ENCODE measurements around the gene THEMIS2. TPM values are rescaled to one million over a fixed set of nuclear protein-coding genes. Genes with fewer than 3 reads are reported as not detected.

The THEMIS2 gene
- total RNA-seq, 1 donor from 2014 or later = 0.79 TPM

DNA sequence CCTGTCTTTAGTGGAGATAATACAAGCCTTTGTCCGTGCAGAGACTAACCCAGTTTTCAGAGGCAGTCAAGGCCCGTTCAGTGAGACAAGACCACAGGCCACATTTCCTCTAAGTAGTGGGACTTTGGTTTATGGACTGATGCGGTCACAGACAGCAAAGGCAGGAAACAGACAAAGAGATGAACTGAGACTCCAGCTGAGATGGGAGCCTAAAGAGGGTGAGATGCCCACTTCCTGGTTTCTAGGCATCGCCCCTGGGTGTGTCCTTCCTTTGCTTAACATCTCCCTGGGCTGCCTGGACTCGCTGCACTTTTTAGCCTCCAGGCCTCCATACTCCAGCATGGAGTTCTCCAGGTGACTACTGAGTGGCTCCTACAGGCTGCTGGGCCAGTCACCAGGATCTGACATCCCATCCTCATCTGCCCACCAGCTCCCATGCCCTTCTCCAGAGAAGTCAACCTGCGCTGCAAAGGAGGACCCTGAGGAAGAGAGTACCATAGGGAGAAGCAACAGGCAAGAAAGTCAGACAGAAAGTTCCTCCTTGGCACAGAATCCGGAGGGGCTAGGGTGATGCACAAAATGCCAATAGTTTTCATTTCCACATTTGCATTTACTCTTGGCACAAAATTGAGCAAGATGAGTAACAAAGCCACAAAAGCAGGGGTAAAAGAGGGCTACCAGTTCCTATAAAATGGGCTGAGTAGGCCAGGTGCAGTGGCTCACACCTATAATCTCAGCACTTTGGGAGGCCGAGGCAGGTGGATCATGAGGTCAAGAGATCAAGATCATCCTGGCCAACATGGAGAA is 15.1 kb downstream of the THEMIS2 start:
- Histone ChIP-seq H3K79me2 (ENCODE audit: insufficient read depth, low read length) (no peaks in the 10 kb centered on the region), H2AFZ (ENCODE audit: low read depth, low read length) (no peak overlapping the region), H3K27me3 (ENCODE audit: insufficient read depth, low read length) (no peaks in the 10 kb centered on the region), H3K27ac (ENCODE audit: low read depth, low read length) (no peak overlapping the region), H3K4me1 (ENCODE audit: insufficient read depth, low read length) (no peaks in the 10 kb centered on the region), H3K4me3 (ENCODE audit: insufficient read depth, low read depth, low read length) (no peak overlapping the region), H3K36me3 (ENCODE audit: insufficient read depth, low read length) (peaks cover 11% of the 10 kb centered on the region), H3K9me3 (ENCODE audit: insufficient read depth, low read depth, low read length) (no peaks in the 10 kb centered on the region), H3K9ac (ENCODE audit: low read length) (no peak overlapping the region), H3K4me2 (ENCODE audit: low read length) (no peak overlapping the region), H4K20me1 (ENCODE audit: insufficient read depth, low read length) (no peaks in the 10 kb centered on the region)
- Mint-ChIP-seq H3K36me3 (ENCODE audit: low read depth, unreplicated experiment) (peaks cover 4% of the 10 kb centered on the region), H3K9me3 (ENCODE audit: unreplicated experiment) (no peaks in the 10 kb centered on the region), H3K4me1 (ENCODE audit: low read depth, unreplicated experiment) (no peaks in the 10 kb centered on the region), H3K27me3 (ENCODE audit: low read depth, unreplicated experiment) (no peaks in the 10 kb centered on the region), H3K27ac (ENCODE audit: unreplicated experiment) (no peak overlapping the region), H3K4me3 (ENCODE audit: unreplicated experiment) (no peak overlapping the region)
- TF ChIP-seq, protein P1, sequence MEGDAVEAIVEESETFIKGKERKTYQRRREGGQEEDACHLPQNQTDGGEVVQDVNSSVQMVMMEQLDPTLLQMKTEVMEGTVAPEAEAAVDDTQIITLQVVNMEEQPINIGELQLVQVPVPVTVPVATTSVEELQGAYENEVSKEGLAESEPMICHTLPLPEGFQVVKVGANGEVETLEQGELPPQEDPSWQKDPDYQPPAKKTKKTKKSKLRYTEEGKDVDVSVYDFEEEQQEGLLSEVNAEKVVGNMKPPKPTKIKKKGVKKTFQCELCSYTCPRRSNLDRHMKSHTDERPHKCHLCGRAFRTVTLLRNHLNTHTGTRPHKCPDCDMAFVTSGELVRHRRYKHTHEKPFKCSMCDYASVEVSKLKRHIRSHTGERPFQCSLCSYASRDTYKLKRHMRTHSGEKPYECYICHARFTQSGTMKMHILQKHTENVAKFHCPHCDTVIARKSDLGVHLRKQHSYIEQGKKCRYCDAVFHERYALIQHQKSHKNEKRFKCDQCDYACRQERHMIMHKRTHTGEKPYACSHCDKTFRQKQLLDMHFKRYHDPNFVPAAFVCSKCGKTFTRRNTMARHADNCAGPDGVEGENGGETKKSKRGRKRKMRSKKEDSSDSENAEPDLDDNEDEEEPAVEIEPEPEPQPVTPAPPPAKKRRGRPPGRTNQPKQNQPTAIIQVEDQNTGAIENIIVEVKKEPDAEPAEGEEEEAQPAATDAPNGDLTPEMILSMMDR (IDR thresholded peaks at IDR 0.05; ENCODE audit: insufficient read depth, low read depth, low read length) = no peak
- no peak for TF ChIP-seq EZH2 (IDR thresholded peaks at IDR 0.05; ENCODE audit: insufficient read depth, low read length)
- FAIRE-seq = no peak
- DNase-seq (ENCODE audit: low read depth) = no peak

DNA sequence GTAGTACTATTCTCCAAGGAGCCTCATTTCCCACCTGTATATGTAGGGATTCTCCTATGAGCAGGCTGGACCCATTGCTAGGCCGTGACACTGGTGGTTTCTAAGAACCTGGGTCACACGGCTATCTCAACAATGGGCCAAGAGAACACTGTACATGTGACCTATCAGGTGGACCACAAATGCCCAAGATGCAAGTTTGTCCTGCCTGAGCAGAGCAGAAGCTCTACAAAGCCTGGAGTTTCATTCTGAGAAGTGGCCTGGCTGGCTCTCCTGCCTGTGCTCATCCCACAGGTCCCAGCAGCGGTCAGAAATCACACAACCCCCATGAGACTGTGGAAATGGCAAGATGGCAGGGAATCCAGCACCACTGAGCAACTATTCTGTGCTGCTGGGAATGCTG is 17.2 kb downstream of the THEMIS2 start:
- Mint-ChIP-seq H3K9me3 (ENCODE audit: unreplicated experiment) (no peaks in the 10 kb centered on the region), H3K27ac (ENCODE audit: unreplicated experiment) (no peak overlapping the region), H3K27me3 (ENCODE audit: low read depth, unreplicated experiment) (no peaks in the 10 kb centered on the region), H3K4me3 (ENCODE audit: unreplicated experiment) (no peak overlapping the region), H3K36me3 (ENCODE audit: low read depth, unreplicated experiment) (peaks cover 12% of the 10 kb centered on the region), H3K4me1 (ENCODE audit: low read depth, unreplicated experiment) (no peaks in the 10 kb centered on the region)
- Histone ChIP-seq H3K9me3 (ENCODE audit: insufficient read depth, low read depth, low read length) (no peaks in the 10 kb centered on the region), H3K79me2 (ENCODE audit: insufficient read depth, low read length) (no peaks in the 10 kb centered on the region), H3K27ac (ENCODE audit: low read depth, low read length) (no peak overlapping the region), H3K36me3 (ENCODE audit: insufficient read depth, low read length) (peaks cover 26% of the 10 kb centered on the region), H3K4me3 (ENCODE audit: insufficient read depth, low read depth, low read length) (no peak overlapping the region), H3K9ac (ENCODE audit: low read length) (no peak overlapping the region), H3K27me3 (ENCODE audit: insufficient read depth, low read length) (no peaks in the 10 kb centered on the region), H3K4me1 (ENCODE audit: insufficient read depth, low read length) (no peaks in the 10 kb centered on the region), H2AFZ (ENCODE audit: low read depth, low read length) (no peak overlapping the region), H4K20me1 (ENCODE audit: insufficient read depth, low read length) (no peaks in the 10 kb centered on the region), H3K4me2 (ENCODE audit: low read length) (no peak overlapping the region)
- TF ChIP-seq EZH2 (IDR thresholded peaks at IDR 0.05; ENCODE audit: insufficient read depth, low read length) = no peak
- TF ChIP-seq, protein P1 (IDR thresholded peaks at IDR 0.05; ENCODE audit: insufficient read depth, low read depth, low read length) = no peak
- no peak for FAIRE-seq
- DNase-seq (ENCODE audit: low read depth) = no peak
